ENCODE data around the gene SPOCK1.

The SPOCK1 gene

DNA sequence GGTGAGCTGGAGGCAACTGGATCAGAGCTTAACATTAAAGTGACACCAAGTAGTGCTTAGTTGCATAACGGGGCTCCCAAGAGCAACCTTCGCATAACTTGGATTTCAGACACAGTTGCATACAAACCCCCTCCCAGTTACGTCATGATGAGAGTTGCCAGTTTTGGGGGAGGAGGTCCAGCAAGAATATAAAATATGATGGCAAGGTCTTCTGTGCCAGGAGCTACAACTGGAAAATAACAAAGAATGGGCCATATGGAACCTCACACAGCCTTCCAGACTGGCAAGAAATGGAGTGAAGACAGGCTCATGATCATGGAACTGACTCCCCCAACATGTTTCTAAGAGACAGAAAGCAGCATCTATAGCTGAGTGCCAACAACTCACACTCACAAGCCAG, 8.5 kb downstream of the SPOCK1 start:
- TF ChIP-seq, protein P1, sequence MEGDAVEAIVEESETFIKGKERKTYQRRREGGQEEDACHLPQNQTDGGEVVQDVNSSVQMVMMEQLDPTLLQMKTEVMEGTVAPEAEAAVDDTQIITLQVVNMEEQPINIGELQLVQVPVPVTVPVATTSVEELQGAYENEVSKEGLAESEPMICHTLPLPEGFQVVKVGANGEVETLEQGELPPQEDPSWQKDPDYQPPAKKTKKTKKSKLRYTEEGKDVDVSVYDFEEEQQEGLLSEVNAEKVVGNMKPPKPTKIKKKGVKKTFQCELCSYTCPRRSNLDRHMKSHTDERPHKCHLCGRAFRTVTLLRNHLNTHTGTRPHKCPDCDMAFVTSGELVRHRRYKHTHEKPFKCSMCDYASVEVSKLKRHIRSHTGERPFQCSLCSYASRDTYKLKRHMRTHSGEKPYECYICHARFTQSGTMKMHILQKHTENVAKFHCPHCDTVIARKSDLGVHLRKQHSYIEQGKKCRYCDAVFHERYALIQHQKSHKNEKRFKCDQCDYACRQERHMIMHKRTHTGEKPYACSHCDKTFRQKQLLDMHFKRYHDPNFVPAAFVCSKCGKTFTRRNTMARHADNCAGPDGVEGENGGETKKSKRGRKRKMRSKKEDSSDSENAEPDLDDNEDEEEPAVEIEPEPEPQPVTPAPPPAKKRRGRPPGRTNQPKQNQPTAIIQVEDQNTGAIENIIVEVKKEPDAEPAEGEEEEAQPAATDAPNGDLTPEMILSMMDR (IDR thresholded peaks at IDR 0.05; ENCODE audit: insufficient read depth, low read length): no peak
- TF ChIP-seq POLR2AphosphoS5 (IDR thresholded peaks at IDR 0.05; ENCODE audit: low read depth) (no peak), SPI1 (IDR thresholded peaks at IDR 0.05; ENCODE audit: borderline replicate concordance, low read depth) (no peak), GABPA (IDR thresholded peaks at IDR 0.05; ENCODE audit: low read depth) (no peak)
- TF ChIP-seq, protein P2, sequence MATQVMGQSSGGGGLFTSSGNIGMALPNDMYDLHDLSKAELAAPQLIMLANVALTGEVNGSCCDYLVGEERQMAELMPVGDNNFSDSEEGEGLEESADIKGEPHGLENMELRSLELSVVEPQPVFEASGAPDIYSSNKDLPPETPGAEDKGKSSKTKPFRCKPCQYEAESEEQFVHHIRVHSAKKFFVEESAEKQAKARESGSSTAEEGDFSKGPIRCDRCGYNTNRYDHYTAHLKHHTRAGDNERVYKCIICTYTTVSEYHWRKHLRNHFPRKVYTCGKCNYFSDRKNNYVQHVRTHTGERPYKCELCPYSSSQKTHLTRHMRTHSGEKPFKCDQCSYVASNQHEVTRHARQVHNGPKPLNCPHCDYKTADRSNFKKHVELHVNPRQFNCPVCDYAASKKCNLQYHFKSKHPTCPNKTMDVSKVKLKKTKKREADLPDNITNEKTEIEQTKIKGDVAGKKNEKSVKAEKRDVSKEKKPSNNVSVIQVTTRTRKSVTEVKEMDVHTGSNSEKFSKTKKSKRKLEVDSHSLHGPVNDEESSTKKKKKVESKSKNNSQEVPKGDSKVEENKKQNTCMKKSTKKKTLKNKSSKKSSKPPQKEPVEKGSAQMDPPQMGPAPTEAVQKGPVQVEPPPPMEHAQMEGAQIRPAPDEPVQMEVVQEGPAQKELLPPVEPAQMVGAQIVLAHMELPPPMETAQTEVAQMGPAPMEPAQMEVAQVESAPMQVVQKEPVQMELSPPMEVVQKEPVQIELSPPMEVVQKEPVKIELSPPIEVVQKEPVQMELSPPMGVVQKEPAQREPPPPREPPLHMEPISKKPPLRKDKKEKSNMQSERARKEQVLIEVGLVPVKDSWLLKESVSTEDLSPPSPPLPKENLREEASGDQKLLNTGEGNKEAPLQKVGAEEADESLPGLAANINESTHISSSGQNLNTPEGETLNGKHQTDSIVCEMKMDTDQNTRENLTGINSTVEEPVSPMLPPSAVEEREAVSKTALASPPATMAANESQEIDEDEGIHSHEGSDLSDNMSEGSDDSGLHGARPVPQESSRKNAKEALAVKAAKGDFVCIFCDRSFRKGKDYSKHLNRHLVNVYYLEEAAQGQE (IDR thresholded peaks at IDR 0.05; ENCODE audit: insufficient replicate concordance, low read depth): no peak
- no peaks in the 10 kb centered on the region for H3K27me3 ChIP-seq (ENCODE audit: insufficient read depth, poor library complexity, severe bottlenecking)
- H3K27ac ChIP-seq (replicated peaks): no peak overlapping the region
- H3K4me3 ChIP-seq (replicated peaks; ENCODE audit: insufficient read depth, low read length): no peak overlapping the region
- DNase-seq (ENCODE audit: low read depth in 1 of 2, low spot score in 1 of 2): no peak

DNA sequence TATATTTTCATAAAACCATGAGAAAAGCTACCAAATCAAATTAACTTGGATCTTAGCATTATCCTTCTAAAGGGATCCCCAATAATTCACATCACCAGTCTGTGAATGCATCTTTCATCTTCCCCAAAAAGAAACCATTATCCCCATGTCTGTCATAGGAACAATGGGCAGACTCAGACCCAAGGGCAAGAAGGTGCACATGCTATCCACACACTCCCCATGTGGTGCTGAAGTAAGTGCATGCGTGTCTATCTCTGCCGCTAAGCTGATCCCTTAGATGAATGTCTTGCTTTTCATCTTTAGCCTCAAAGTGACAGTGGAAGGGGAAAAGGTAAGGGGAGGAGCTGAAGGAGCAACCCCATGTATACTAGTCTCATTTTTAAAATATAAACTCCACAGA, 10.2 kb downstream of the SPOCK1 start:
- TF ChIP-seq, protein P2 (IDR thresholded peaks at IDR 0.05; ENCODE audit: insufficient replicate concordance, low read depth): no peak
- no peak for TF ChIP-seq GABPA (IDR thresholded peaks at IDR 0.05; ENCODE audit: low read depth)
- TF ChIP-seq, protein P1 (IDR thresholded peaks at IDR 0.05; ENCODE audit: insufficient read depth, low read length): no peak
- no peak for TF ChIP-seq POLR2AphosphoS5 (IDR thresholded peaks at IDR 0.05; ENCODE audit: low read depth)
- no peak for TF ChIP-seq SPI1 (IDR thresholded peaks at IDR 0.05; ENCODE audit: borderline replicate concordance, low read depth)

DNA sequence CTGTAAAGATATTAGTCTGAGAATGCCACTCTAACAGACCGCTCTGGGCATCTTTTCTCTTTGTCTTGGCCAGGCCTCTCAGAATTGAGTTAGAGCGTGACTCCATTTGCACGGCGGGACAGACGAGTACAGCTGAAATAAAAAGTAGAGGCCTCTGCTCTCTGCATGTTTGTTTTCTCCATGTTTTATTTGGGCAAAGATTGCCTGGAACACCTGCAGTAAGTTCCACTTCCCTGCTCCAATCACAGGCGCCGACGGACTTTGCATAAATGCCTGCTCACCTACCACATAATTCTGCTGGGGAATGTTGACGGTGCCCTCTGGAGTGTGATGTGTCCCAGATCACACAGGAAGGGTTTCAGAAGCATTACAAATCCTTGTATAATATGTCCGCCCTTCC, 10.6 kb downstream of the SPOCK1 start:
- Histone ChIP-seq H3K27me3 (ENCODE audit: insufficient read depth, poor library complexity, severe bottlenecking) (no peaks in the 10 kb centered on the region), H3K27ac (replicated peaks) (no peak overlapping the region), H3K4me3 (replicated peaks; ENCODE audit: insufficient read depth, low read length) (no peak overlapping the region)
- no peak for DNase-seq (ENCODE audit: low read depth in 1 of 2, low spot score in 1 of 2)
- no peak for TF ChIP-seq SPI1 (IDR thresholded peaks at IDR 0.05; ENCODE audit: borderline replicate concordance, low read depth)
- TF ChIP-seq, protein P2 (IDR thresholded peaks at IDR 0.05; ENCODE audit: insufficient replicate concordance, low read depth): no peak
- TF ChIP-seq, protein P1 (IDR thresholded peaks at IDR 0.05; ENCODE audit: insufficient read depth, low read length): no peak
- TF ChIP-seq POLR2AphosphoS5 (IDR thresholded peaks at IDR 0.05; ENCODE audit: low read depth): no peak
- TF ChIP-seq GABPA (IDR thresholded peaks at IDR 0.05; ENCODE audit: low read depth): no peak

More for the DNA sequence above, 10.2 kb downstream of the SPOCK1 start:
- Histone ChIP-seq H3K27me3 (ENCODE audit: insufficient read depth, poor library complexity, severe bottlenecking) (no peaks in the 10 kb centered on the region), H3K4me3 (replicated peaks; ENCODE audit: insufficient read depth, low read length) (no peak overlapping the region), H3K27ac (replicated peaks) (no peak overlapping the region)
- no peak for DNase-seq (ENCODE audit: low read depth in 1 of 2, low spot score in 1 of 2)

Data from HL-60 (cell line).